Measurements from ENCODE around the gene PTPRM.

DNA sequence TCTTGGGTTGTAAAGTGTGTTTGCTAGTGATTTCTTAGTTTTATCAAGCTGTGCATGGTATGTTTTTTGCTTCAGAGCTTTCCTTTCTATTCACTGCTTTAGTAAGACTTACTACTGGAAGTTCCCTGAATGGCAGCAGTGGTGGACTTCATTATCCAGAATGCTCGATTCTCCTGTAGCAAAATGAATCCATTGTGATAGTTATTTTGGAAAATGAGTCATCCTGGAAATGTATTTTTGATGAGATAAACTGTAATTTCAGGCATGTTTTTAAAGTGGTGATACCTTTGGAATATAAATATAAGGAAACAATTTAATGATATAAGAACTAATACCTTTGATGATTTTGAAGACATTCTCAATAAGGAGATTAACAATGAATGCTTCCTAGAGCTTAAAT, 387.1 kb downstream of the PTPRM start:
- TF ChIP-seq ARNTL (CRISPR knock-in tag; IDR thresholded peaks at IDR 0.05; ENCODE audit: borderline replicate concordance, low read depth): no peak
- TF ChIP-seq ZC3H10 (CRISPR knock-in tag; IDR thresholded peaks at IDR 0.05): no peak
- TF ChIP-seq, protein P1, sequence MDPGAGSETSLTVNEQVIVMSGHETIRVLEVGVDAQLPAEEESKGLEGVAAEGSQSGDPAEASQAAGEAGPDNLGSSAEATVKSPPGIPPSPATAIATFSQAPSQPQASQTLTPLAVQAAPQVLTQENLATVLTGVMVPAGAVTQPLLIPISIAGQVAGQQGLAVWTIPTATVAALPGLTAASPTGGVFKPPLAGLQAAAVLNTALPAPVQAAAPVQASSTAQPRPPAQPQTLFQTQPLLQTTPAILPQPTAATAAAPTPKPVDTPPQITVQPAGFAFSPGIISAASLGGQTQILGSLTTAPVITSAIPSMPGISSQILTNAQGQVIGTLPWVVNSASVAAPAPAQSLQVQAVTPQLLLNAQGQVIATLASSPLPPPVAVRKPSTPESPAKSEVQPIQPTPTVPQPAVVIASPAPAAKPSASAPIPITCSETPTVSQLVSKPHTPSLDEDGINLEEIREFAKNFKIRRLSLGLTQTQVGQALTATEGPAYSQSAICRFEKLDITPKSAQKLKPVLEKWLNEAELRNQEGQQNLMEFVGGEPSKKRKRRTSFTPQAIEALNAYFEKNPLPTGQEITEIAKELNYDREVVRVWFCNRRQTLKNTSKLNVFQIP (CRISPR knock-in tag; IDR thresholded peaks at IDR 0.05; ENCODE audit: borderline replicate concordance, low read depth): no peak
- no peak for TF ChIP-seq TCF4 (CRISPR knock-in tag; IDR thresholded peaks at IDR 0.05; ENCODE audit: borderline replicate concordance)
- TF ChIP-seq, protein P2, sequence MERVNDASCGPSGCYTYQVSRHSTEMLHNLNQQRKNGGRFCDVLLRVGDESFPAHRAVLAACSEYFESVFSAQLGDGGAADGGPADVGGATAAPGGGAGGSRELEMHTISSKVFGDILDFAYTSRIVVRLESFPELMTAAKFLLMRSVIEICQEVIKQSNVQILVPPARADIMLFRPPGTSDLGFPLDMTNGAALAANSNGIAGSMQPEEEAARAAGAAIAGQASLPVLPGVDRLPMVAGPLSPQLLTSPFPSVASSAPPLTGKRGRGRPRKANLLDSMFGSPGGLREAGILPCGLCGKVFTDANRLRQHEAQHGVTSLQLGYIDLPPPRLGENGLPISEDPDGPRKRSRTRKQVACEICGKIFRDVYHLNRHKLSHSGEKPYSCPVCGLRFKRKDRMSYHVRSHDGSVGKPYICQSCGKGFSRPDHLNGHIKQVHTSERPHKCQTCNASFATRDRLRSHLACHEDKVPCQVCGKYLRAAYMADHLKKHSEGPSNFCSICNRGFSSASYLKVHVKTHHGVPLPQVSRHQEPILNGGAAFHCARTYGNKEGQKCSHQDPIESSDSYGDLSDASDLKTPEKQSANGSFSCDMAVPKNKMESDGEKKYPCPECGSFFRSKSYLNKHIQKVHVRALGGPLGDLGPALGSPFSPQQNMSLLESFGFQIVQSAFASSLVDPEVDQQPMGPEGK (CRISPR knock-in tag; IDR thresholded peaks at IDR 0.05; ENCODE audit: borderline replicate concordance): no peak
- no peak for TF ChIP-seq GLIS3 (CRISPR knock-in tag; IDR thresholded peaks at IDR 0.05)
- TF ChIP-seq, protein P3, sequence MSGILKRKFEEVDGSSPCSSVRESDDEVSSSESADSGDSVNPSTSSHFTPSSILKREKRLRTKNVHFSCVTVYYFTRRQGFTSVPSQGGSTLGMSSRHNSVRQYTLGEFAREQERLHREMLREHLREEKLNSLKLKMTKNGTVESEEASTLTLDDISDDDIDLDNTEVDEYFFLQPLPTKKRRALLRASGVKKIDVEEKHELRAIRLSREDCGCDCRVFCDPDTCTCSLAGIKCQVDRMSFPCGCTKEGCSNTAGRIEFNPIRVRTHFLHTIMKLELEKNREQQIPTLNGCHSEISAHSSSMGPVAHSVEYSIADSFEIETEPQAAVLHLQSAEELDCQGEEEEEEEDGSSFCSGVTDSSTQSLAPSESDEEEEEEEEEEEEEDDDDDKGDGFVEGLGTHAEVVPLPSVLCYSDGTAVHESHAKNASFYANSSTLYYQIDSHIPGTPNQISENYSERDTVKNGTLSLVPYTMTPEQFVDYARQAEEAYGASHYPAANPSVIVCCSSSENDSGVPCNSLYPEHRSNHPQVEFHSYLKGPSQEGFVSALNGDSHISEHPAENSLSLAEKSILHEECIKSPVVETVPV (CRISPR knock-in tag; IDR thresholded peaks at IDR 0.05): no peak
- TF ChIP-seq ZNF8 (CRISPR knock-in tag; IDR thresholded peaks at IDR 0.05): no peak

Data from SK-N-SH treated with all-trans-retinoic acid at 6 μM for 48 hours (cell line).